GM21381 (cell line): ENCODE results near the gene ARHGAP10.

Experiments used
- ATAC-seq: cut with Tn5 transposase; IDR thresholded peaks from one replicate; pipeline ENCODE4 v1.9.1; 2021; ENCODE audit warnings: mild to moderate bottlenecking, moderate library complexity; ENCODE audit not compliant: unreplicated experiment

The ARHGAP10 gene

DNA sequence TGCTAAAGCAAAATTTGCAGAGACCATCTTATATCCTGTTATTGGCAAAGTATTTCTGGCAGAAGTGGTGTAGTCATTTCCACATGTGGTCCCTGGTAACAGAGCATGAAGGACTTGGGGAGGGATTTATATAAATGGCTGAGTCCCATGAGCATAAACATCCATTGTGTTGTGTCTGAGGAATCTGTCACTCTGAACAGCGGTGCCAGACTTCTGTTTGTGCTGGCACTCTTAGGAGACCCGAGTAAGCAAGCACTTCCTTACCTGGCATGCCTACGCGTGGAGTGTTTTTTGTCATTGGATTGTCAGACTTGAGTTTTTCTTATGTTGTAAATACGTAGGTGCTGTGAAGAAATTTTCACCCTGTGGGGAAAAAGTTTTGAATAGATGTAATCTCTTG, 285.9 kb downstream of the ARHGAP10 start:
- no peak for ATAC-seq

DNA sequence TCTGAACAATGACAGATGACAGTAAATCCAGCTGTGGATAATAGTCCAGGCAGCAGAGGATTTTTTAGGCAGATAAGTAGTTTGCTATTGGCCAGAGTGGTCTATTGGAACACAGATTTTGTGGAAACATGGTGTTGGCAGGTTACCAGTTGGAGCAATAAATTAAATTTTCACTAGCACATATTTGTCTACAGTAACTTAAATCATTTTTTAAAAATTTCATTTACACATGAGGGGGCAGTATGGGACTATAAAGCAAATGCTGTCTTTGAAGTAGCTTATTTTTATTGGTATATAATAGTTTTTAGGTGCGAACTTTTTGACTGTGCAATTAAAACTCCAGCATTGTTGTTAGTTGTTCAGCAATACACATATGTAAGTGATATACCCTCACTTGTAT, 289.8 kb downstream of the ARHGAP10 start:
- ATAC-seq = no peak

- no peak for ATAC-seq
These were observed 291.1 kb downstream of the ARHGAP10 start for GRCh38 chr4:148022975-148023374.

DNA sequence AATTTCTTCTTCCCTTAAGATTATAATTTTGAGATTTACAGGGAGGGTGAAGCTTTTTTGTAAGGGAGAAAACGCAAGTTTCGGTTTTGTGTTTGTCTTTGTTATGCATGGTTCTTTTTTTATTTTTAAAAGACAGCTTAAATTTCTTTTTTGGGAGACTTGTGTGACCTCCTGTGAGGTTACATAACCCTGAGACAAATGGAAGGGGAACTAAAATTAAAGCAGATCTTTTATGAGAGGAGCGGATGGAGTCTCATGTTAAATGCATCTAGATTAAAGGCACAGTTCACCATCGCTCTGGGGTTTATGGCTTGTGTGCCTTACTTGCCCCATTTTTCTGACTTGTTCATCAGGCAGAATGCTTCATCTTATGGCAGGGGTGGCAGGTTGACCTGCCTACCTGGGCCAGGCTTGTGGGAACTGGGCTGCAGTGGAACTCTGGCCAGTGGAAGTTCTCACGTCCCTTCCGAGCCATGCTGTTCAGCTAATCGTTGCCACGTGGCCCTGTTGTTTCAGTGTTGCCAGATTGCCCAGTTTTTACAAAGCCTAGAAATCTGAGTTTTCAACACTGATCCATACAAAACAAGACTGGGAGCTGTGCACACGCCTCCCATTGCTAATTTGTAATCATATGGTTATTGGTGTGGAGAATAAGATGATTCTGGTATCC, 291.8 kb downstream of the ARHGAP10 start:
- no peak for ATAC-seq

DNA sequence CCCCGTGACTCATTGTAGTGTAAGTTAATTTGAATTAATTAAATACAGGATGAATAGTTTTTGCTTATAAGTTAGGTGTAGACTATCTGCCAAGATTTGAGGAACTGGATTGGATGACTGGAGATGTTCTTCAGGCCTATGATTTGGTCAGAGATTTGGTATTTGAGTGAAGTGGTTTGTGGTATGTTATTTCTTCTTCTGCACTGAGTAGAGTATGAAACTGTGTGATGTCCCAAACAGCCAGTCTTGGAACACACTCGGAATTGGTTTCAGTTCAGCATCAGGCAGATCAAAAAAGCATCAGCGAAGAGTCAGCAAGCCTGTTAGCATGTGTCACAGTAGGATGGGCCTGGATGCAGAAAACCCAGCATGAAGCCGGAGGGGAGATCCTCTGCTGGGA, 294.1 kb downstream of the ARHGAP10 start:
- ATAC-seq = no peak

DNA sequence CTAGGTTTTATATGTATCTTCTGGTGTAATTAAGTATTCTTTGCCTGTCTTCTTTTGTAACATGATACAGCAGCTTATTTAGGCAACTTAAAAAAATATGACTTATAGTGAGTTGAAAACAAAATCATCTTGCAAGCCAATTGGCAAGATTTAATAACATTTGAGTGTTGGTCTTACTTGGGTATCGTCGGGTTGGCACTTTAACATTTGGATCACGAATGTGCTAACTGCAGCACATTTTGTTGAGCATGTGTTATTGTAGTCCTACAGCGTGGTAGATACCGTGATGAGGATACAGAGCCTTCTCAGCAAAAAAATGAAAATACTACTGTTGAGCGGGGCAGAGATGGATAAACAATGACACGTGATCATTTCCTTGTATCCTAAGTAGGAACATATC, 295.3 kb downstream of the ARHGAP10 start:
- ATAC-seq = no peak

GRCh38 chr4:148029781-148030180, 297.9 kb downstream of the ARHGAP10 start:
- no peak for ATAC-seq

DNA sequence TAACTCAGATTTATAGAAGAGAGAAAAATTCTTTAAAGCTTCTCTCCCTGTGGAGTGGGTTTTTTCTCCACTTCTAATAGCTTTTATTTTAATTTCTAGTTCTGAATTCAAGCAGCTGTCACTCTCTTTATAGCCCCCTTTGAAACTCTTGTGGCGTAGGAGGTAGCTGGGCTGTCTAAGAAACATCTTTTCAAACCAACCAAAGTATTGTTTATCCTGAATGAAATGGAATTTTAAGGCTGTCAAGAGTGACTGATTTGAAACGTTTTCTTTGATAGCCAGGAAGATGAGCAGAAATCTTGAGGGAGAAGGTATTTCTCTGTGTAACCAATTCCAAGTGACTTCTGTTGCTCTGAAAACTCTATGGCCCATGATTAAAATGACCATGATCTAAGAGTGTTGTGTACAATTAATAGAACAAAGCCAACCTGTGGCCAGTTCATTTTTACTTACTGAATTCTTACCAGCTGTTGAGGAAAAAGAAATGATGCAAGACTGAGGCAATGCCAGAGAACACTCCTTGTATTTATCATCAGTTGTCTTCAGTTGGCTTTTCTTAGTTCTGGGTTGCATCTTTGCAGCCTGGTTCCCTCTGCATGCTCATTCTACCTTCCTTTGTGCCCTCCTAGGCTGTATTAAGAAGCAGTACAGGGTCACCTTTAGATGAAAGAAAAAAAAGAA, 298.4 kb downstream of the ARHGAP10 start:
- no peak for ATAC-seq

- ATAC-seq = no peak
These were observed 302.9 kb downstream of the ARHGAP10 start for GRCh38 chr4:148034813-148035212.

DNA sequence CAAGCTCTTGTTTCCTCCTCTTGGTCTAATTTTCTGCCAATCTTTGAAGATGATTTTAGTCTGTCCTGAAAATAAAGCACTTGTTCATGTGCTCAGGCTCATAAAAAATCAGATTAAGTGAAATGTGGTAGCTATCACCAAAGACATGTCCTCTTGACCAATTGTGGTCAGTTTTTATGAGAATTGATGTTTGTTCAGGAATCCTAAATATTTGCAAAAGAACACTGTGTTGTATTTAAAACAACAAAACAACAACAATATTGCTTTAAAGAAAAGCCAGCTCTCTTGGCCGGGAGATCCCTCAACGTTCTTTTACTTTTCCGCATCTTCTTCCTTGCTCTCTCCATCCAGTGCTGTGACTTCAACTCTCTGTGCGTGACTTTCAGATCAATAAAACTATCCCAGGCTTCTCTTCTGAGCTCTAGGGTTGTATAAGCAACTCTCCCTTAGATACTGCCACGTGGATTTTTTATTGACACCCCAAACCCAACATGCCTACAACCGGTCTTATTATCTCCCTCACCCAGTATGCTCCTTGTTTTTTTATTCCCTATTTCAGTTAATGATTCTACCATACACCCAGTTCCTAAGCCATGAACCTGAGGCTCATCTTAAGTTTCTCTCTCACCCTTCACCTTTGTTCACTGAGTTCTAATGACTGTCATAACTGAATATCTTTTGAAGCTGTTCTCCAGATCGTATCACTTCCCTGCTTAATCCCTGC, 309.9 kb downstream of the ARHGAP10 start:
- no peak for ATAC-seq

DNA sequence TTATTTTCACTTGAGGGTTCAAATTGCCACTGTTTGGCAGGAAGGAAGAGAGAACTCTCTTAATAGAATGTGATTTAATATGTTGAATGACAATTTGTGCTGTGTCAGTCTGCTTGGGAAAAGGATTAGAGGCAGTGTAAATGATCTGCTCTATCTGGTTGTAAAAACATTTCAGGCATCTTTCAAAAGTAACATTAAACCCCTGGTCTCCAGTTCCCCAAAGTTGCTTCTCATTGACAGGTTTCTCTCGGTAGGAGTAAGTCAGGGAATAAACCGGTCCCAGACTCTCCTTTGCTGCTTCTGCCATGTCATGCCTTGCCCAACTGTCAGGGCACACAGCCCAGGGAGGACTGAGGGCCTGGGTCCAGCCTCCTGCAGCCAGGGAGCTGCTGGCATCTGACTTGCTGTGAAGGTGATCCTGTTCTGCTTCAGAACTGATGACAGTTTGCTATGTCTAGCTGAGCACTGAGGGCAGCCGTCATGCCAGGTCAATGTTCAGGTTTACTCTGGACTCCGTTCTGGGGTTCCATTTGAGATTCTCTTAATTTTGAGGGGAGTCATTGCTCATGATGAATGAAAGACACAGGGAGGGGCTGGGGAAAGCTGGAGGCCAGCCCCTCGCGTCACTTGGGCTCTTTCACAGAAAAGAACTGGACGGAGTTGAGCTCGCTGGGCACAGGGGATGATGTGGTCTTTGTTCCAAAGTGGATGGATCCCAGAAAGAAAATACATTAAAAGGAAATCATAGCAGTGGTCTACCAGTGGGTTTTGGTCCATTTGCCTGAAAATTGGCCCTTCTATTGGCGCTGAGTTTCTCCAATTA, 312.4 kb downstream of the ARHGAP10 start:
- ATAC-seq = no peak

- peak; percentile 97 for ATAC-seq
These were observed 313.0 kb downstream of the ARHGAP10 start for GRCh38 chr4:148044912-148045352.

- no peak for ATAC-seq
These were observed 316.7 kb downstream of the ARHGAP10 start for GRCh38 chr4:148048598-148048997.

DNA sequence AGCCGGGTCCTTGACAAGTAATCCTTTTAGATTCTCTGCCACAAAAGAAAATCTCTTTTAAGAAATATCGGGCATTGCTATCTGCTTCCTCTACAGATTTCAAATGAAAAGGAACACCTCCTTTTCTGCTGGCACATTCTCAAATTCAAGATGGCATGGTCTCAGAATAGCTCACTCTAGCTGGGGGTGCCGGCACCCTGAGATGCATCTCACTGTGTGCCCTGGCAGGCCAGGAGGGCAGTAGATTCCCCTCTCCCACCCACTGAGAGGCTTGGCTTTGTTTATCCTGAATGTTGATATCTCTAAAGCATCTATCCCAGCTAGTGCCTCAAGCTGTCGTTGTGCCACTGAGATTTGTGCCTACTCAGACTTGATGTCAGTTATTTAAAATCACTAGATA, 319.5 kb downstream of the ARHGAP10 start:
- ATAC-seq = no peak

GRCh38 chr4:148052448-148052847, 320.6 kb downstream of the ARHGAP10 start:
- no peak for ATAC-seq

DNA sequence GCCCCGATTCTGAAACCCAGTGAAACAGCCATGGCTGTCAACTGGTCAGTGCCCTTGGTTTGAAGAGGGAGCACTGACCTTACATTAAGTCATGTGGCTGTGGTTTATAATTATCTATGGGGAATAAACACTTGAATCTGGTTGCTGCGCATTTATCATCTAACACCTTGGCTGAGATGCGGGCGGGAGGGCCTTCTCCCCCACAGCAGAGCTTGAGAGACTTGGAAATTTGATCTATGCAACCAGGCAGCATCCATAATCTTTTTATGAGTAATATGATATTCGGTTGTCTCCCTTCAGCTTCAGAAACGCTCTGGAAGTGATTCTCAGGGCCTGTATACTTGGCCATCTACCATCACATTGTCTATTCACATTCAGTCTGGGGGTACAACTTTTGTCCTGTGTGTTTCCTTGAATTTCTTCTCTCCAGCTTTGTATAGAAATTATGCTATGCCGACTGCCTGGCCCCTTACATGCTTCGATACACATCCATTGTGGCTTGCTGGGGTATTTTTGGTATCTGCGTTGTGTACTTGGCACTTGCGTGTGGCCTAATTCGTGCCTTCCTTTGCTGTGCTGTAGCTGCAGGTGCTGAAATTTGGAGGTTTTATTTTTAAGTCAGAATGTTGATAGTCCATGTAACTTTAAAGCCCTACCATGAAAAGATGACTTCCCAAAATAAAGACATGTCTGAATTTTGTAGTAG, 321.6 kb downstream of the ARHGAP10 start:
- no peak for ATAC-seq

GRCh38 chr4:148054275-148054674, 322.4 kb downstream of the ARHGAP10 start:
- ATAC-seq = no peak

GRCh38 chr4:148055844-148056243, 324.0 kb downstream of the ARHGAP10 start:
- no peak for ATAC-seq

DNA sequence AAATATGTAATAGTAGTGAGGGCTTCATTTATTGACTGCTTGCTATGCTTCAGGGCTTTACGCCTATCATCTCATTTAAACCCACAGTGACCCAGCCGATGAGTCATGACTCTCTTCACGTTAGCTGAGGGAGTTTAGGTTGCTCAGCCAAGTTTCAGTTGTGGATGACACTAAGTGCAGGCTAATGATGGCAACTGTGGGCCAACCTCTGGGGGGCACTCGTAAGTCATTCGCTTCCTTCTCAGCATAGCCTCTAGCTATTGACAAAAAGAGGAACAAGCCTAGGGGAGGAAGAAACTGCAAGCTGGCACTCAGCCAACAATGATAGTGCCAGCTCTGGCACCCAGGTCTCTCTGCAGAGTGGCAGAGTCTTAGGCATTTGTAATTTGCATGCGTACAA, 325.0 kb downstream of the ARHGAP10 start:
- ATAC-seq = peak; percentile 82

DNA sequence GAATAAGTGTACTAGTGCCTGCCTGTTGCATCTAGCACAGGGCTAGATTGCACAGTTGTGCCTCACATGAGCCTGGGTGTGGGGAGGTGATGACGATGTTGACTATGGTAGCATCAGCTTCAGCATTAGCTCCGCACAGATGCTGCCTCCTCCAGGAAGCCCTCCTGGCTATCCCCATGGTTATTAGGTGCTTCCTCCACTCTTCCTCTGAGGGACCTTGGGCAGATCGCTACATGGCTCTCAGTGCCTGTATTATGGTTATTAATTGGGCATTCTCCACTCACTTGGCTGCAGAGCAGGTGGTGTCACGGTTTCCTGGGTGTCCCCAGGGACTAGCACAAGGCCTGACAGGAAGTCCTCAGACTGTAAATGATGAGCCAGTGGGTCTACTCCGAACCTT, 325.6 kb downstream of the ARHGAP10 start:
- ATAC-seq = peak; percentile 42
